ENCODE results near the gene C11orf65.

- TF ChIP-seq, protein P1, sequence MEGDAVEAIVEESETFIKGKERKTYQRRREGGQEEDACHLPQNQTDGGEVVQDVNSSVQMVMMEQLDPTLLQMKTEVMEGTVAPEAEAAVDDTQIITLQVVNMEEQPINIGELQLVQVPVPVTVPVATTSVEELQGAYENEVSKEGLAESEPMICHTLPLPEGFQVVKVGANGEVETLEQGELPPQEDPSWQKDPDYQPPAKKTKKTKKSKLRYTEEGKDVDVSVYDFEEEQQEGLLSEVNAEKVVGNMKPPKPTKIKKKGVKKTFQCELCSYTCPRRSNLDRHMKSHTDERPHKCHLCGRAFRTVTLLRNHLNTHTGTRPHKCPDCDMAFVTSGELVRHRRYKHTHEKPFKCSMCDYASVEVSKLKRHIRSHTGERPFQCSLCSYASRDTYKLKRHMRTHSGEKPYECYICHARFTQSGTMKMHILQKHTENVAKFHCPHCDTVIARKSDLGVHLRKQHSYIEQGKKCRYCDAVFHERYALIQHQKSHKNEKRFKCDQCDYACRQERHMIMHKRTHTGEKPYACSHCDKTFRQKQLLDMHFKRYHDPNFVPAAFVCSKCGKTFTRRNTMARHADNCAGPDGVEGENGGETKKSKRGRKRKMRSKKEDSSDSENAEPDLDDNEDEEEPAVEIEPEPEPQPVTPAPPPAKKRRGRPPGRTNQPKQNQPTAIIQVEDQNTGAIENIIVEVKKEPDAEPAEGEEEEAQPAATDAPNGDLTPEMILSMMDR (IDR thresholded peaks at IDR 0.05) = no peak
- no peak for TF ChIP-seq POLR2A (IDR thresholded peaks at IDR 0.05)
Measured at GRCh38 chr11:108498816-108499408, 31.6 kb upstream of the C11orf65 start.
